HG03108 (cell line): ENCODE results near the gene ELMO3.

Source experiments
- ATAC-seq: cut with Tn5 transposase; IDR thresholded peaks from one replicate; pipeline ENCODE4 v1.9.1; 2021; ENCODE audit warnings: moderate library complexity; ENCODE audit not compliant: unreplicated experiment

ELMO3 gene

GRCh38 chr16:67215706-67216105 lies 16.8 kb downstream of the ELMO3 start:
- no peak for ATAC-seq

GRCh38 chr16:67216612-67217490 lies 17.9 kb downstream of the ELMO3 start:
- ATAC-seq, result no peak

GRCh38 chr16:67223992-67224391 lies 25.1 kb downstream of the ELMO3 start:
- no peak for ATAC-seq

- ATAC-seq, result no peak
Observed at GRCh38 chr16:67226295-67226803, 27.4 kb downstream of the ELMO3 start.

- ATAC-seq, result peak; percentile 93
Observed at GRCh38 chr16:67226804-67227566, 28.1 kb downstream of the ELMO3 start, which contains the start of gene TMEM208. TSS of gene TMEM208 (plus strand) at chr16:67227130. CDS start at chr16:67227219, 89 bp downstream.

GRCh38 chr16:67227567-67227921 lies 28.6 kb downstream of the ELMO3 start:
- no peak for ATAC-seq

- ATAC-seq, result no peak
Observed at GRCh38 chr16:67228034-67228785, 29.3 kb downstream of the ELMO3 start.

GRCh38 chr16:67228905-67229304 lies 30.0 kb downstream of the ELMO3 start:
- ATAC-seq, result no peak

- no peak for ATAC-seq
Observed at GRCh38 chr16:67229906-67230808, 31.2 kb downstream of the ELMO3 start.

GRCh38 chr16:67230809-67231660 lies 32.1 kb downstream of the ELMO3 start:
- no peak for ATAC-seq

GRCh38 chr16:67233596-67233995 lies 34.7 kb downstream of the ELMO3 start:
- ATAC-seq, result no peak

GRCh38 chr16:67234180-67234597 lies 35.3 kb downstream of the ELMO3 start:
- no peak for ATAC-seq

- no peak for ATAC-seq
Observed at GRCh38 chr16:67235816-67236562, 37.1 kb downstream of the ELMO3 start.

GRCh38 chr16:67236563-67237395 lies 37.8 kb downstream of the ELMO3 start:
- no peak for ATAC-seq

GRCh38 chr16:67237396-67238277 lies 38.7 kb downstream of the ELMO3 start:
- no peak for ATAC-seq

- no peak for ATAC-seq
Observed at GRCh38 chr16:67238278-67238575, 39.3 kb downstream of the ELMO3 start.
